C1 segment of cervical spinal cord (tissue), 14 donors: Measurements from ENCODE around the gene FXYD6.
A peak's percentile ranks its signal among the peaks of the same experiment; 100 is the strongest.

Experiments used
- DNase-seq, 14 donors: peaks; one replicate each; lab custom pipeline; 2025; lab: John Stamatoyannopoulos, UW

FXYD6 gene

DNA sequence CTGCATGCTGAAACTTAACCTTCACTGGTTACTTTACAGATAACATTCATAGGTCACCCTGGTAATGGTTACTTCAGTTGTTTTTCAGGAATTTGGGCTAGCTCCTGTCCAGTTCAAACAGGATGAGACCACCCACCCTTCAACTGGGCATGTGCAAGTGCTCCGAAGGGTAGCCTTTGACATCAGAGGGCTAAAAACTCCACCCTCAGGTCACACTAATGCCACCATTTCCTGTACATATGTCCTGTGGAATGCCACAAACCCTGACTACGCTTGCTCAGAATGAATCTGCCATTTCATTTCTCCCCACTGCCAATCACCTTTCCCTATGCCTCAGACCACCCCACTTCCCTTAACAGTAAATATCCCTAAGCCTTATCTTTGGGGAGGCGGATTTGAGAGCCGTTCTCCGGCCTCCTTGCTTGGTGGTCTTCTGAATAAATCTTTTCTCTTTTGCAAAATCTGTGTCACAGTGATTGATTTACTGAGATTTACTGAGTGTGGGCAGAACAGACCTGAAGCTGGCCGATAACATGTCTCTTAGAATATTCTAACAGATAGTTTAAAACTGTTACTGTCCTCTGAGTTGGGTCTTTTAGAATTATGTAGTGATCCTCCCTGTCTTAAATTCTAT is 26.6 kb downstream of the FXYD6 start:
- DNase-seq = no peak

DNA sequence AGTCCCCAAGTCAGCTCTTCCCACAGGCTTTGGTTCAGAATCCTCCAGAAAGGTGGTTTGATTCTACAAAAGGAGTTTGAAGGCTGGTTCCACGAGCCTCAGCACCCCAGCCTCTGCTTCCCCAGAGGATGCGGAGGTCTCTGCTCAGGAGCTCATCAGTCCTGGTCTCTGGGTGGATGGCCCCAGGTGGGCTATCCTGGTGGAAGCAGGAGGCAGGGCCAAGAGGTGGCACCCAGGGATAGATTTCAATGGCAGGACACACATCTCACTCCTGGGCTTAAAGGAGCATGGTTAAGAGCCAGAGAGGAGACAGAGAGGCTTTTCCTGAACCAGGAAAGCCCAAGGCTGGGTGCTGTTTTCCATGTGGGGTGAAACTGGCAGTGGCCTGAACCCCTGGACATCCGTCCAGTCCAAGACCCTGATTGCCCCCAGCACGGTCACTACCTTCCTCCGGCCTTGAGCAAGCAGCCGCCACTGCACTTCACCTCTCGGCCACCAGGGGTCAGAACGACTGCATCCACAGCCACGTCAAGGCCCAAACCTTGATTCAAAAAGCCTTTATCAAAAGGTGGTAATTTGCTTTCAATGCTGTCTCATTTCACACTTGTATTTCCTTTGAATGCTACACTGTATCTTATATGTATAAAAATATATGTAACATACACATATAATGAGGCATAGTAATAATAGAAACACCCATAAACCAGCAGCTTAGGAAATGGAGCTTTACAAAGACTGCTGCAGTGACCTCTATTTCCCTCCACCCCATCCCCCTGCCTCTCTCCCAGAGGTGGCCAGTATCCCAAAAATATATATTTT is 32.6 kb downstream of the FXYD6 start:
- DNase-seq = peak in 11 of 14 donors; percentile 23 to 77 (median 41)

DNA sequence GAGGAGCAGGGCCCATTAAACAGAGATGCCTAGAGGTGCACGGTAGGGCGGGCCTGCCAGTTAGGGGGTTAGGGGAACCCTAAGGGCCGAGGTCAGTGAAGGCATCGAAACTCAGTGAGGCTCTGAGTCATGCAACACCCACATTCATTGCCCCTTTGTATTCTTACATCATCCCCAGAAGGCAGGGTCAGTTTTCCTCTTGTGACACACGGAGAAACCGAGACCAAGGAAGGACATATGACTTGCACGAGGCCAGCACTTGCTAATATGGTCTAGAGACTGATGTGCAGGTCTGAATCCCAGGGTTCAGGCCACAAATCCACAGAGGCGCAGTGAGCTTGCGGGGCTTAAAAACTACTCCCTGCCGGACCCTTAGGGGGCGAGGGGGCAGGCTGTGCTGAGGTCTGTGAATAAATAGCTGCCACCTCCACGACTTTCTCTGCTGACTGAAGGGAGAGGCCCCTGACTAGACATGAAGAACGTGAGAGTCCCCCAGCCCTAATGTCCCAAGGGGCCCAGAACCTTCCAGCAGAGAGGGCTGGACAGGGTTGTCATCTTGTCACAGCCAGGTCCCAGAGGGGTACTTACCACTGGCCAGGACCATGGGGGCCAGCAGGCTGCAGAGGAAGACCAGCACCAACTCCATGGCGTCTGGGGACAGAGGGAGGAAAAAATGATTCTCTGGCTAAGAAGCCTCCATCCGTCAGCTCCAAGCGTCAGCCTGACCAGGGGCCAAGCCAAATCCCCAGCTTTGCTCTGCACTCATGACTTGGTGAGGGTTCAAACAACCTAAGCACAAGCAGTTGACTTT is 34.1 kb downstream of the FXYD6 start:
- peak in 1 of 14 donors; percentile 23 for DNase-seq

DNA sequence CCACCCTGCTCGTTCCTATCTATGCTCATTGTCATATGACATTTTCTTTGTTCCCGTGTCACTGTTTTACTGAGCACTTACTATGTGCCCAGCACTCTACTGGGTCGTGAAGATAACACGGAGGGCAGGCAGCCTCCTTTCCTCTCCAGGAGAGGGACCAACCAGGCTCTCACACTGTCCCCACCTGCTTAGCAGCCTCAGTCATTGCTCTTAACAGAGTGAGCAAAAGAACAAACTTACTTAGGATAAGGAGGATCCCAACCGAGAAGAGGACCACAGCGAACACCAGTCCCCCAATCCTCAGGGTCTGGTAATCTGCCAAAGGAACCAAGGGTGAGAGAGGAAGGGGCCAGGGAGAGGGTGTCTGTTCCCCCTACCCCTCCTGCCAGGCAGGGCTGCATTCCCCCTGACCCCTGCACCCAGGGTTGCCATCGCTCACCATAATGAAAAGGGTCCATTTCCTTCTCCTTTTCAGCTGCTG is 34.9 kb downstream of the FXYD6 start:
- no peak for DNase-seq

DNA sequence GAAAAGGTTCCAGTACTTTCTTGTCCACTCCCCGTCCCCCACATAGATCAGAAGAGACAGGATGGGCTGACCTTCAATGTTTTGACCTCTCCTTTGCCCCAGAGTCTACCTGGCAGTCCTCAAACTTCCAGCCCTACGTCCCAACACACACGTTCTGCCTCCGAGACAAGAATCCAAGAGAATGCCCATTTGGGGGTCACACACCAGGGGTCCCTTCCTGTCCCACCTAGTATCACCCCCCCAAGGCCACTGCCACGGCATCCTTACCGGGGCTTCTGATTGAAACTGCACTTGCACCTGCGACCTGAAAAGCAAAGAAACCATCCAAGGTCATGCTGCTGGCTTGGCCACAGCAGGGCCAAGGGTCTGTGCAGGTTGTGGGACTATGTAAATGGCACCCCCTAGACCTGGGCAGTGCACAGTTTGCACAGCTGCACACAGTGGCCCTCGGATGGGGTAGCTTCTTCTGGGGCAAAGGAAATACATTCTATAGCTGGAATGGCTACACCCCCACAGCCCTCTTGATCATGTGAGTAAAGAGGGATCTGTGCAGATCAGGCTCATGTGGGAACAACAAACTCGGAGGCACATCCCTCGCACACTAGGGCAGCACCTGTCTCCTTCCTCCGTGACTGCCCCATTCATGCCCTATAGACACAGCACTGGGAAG is 35.4 kb downstream of the FXYD6 start:
- no peak for DNase-seq

DNA sequence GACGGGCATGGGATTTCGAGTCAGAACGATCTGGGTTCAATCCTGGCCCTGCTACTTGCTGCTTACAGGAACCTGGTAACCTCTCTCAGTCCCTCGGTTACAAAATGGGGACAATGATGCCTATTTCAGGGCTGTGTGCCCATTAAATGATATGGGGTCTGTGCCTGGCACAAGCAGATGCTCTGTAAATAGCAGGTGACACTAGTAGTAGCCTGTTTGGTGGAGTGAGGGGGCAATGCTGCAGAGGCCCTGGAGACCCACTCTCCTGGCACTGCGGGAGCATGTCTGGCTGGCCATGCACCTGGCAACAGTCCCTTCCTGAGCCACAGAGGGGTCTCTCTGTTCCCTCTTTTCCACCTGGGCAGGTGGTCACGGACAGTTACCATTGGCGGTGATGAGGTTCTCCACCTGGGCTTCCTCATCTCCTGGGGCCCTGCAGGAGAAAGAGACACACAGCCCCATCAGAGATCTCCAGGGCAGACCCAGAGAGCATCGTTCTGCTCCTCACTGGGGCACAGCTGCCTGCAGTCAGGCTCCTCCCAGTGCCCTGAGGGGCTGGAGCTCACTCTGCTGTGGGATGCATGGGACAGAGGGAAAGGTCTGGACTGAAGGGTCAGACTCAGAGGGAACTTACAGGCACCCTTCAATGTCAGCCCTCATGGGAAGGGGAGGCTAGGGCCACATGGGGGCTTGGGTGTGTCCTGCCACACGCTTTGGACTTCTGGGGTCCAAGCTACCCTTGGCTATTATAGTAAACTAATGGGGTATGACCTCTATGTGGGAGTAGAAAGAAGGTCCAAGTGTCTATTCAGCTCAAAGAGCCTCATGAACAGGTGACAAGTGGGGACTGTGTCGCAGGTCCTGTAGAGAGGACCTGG is 36.3 kb downstream of the FXYD6 start:
- no peak for DNase-seq

DNA sequence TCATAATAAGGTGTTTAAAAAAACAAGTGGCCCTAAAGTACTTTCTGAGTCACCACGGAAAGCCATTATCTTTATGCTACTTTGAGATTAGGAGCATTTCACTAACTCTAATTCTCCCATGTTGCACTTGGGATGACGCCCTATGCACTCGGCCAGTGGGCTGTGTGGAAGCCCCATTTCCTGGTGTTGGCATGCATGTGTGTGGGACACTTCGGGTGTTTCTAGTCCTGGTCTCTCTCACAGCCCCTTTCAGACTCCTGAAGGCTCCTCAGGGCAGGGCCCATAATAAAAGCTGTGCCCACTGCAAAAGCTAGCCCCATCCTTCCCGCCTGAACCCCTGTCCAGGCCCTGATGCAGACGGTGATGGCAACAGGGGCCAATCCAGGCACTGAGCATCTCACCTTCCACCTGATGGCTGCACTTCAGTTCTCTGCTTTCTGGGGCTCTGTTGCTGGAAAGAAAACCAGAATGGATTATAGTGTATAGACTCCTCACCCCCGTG is 37.0 kb downstream of the FXYD6 start:
- no peak for DNase-seq

DNA sequence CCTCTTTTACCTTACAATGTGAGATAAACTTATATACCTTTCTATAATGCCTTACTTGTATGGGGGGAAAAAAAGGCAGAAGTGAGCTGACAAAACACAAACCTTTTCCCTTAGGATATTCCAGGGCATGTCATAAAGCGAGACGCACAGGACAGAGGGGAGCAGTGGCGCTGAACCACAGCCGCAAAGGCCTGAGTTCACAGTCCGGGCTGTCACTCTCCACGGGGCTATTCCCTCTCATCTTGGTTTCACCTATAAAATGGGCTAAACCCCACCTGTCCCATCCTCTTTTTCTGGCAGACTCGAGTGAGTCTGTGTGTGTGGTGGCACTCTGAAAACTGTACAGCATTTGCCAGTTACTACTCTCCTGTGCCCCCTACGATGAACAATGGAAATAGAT is 37.6 kb downstream of the FXYD6 start:
- no peak for DNase-seq

DNA sequence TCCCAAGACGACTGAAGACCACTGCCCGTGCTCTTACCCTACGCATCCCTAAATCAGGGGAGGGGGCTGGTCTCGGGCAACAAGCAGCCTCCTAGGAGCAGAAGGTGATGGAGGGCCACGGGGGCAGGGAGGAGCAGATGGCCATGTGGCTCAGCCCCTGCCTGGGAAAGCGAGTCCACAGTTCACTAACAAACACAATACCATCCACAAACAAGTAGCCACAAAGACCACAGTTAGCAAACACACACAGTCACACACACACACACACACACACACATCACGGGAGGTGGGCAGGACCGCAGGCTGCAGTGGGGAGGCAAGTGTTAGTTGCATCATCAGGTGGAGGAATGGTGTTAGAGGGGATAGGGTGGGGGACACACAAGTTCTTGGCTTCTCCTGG is 38.7 kb downstream of the FXYD6 start:
- no peak for DNase-seq

DNA sequence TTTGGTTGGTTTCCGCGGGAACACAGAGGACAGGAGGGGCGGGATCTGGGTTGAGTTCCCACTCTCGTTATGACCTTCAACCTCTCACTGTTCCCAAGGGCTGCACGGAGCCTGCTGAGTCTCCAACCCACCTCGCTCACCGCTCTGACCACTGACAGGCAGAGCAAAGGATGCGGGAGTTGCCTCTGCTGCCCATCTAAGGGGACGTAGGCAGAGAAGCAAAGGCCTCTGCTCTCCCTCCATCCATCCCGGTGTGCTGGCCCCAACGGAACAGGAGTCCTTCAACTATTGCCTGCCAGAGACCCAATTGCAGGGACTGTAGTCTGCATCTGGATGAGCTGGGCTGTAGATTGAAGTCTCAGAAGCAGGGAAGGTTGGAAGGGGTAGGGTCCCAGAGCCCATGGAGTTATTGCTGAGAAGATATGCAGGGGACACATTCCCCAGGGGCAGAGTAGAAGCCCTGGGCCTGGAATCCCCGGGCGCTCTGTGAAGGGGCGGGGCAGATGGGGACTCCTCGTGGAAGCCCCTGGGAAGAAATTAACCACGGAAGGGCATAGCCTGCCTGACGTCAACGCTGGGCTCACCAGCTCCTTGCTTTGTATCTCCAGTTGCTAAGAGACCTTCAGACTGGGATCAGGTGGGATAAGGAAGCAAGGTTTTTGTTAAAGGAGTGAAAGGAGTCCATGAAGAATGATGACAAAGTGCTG is 39.2 kb downstream of the FXYD6 start:
- no peak for DNase-seq

DNA sequence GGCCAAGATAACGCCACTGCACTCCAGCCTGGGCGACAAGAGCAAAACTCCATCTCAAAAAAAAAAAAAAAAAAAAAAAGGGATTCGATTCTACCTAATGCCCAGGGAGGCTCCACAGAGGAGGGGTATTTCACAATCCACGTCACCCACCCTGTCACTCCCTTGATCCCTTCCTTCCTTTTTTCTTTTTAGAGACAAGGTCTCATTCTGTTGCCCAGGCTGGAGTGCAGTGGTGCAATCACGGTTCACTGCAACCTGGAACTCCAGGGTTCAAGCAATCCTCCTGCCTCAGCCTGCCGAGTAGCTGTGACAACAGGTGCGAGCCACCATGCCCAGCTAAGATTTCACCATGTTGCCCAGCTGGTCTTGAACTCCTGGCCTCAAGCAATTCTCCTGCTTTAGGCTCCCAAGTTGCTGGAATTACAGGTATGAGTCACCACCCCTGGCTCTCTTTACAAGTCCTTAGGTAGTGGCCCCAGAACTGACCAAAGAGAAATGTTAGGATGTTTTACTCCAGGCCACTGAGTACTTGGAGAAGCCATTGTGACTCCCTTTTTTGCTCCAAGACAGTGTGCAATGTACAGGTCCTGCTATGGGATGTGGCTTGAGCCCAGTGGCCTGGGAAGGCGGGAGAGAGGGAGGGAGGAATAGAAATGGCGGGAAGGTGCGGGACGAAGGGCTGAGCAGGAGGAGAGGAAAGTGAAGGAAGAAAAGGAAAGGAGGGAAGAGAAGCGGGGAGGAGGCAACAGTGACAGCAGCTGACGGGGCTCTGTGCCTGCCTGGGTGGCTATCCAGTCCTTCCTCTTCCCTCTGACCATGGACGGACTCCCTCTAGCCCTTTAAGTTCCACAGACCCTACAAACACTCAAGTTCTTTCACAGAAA is 40.1 kb downstream of the FXYD6 start:
- DNase-seq = no peak

DNA sequence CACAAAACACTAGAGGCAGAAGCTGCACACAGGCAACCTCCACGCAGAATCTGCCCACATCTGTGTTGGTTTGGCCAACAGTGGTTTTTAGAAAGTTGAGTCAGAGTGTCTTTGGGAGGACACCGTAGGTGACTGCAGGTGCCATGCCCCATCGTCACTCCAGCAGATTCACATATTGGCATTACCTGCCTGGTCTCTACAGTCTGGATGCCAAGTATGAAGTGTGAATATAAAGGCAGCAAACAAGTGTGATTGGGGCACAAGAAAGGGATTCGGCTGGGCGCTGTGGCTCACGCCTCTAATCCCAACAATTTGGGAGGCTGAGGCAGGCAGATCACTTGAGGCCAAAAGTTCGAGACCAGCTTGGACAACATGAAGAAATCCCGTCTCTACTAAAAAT is 40.9 kb downstream of the FXYD6 start:
- DNase-seq = no peak

DNA sequence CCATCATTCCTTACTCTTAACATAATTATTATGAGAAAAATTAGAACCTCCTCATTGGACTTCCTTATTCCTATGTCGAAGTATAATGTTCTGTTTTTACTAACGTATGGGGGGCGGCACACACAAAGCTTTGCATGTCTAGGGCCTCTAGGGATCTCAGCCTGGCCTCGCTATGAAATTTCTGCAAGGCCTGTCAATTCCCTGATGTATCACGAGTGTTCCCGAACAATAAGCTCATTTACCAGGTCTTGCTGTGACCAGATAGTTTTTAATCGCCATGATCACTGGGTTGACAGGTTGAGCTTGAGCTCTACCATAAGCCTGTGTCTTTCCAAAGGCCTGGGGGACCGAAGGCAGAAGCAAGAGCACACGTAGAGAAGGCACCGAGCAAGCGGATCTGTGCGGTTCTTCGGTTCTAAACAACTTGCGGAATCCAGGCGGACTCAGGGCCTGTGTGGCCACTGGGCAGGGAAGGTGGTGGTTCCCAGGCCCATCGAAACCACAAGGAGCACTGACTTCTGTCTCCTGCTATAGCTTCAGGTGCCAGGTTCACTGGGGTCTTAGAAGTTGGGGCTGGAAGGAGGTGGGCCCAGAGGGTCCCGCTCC is 41.5 kb downstream of the FXYD6 start:
- no peak for DNase-seq

DNA sequence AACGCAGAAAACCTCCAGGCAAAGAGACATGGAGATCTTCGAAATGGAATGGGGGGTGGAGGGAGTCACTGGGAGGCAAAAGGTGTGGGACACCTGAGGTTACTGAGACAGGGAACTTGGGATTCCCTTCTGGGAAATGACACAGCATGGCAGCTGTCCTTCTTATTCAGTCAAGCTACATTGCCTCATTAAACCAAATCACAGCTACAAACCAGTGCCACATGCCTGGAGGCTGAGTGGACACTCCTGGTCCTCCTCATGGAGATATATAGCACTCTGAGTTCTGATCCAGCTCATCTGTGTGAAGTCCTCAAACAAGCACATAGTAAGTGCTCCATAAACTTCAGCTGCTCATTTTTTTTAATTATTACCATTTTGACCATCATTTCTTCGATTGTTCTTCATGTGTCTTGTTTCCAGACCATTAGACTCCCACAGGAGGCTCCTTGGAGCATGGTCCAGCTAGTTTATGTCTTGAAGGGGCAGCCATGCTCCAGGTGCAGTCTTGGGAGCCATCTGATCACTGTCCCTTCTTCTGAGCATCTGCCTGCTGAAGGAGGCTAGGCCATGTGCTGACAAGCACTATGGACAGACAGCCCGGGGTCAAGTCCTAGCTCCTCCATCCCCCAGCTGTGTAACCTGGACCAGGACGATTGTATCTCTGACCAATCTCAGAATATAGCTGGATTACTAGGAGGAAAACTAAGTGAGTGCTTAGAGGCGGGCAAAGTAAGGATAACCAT is 42.2 kb downstream of the FXYD6 start:
- no peak for DNase-seq

DNA sequence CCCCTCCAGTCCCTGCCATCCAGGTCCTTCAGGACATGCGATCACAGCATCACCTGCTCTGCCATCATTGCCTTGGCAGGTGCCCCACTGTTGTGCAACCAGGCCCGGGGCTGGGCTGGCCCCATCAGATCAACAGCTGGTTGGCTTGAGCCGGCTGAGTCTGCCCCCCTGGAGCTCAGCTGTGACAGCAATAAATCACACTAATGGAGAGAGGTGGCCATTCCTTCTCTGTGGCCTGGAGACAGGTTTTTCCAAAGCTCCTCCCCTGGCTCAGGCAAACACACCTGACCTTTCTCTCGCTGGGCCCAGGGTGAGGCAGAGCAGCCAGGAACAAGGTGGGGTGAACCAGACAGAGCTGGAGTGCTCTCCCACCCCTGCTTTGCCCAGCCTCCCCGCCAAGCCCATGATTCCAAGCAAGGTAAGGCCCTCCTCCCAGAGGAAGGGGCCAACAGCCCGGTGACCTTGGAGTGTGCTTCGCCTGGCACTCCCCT is 43.0 kb downstream of the FXYD6 start:
- no peak for DNase-seq

DNA sequence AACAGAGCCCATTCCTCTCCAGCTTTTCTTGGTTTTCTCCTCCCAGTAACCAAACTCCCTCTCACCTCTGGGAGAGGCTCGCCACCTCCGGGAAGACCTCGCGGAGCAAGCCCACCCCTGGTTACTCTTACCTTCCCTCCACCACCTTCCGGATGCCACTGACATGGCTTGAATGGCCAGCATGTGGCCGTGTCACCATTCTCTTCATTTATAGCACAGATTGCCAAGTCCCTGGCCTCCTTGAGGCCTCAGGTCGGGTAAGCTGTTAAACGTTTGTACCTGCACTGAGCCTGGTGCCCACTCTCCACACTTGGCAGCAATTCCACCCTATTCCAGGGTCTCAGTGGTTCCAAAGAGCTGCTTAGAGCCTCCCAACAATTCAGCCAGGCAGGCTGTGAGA is 43.9 kb downstream of the FXYD6 start:
- DNase-seq = no peak

DNA sequence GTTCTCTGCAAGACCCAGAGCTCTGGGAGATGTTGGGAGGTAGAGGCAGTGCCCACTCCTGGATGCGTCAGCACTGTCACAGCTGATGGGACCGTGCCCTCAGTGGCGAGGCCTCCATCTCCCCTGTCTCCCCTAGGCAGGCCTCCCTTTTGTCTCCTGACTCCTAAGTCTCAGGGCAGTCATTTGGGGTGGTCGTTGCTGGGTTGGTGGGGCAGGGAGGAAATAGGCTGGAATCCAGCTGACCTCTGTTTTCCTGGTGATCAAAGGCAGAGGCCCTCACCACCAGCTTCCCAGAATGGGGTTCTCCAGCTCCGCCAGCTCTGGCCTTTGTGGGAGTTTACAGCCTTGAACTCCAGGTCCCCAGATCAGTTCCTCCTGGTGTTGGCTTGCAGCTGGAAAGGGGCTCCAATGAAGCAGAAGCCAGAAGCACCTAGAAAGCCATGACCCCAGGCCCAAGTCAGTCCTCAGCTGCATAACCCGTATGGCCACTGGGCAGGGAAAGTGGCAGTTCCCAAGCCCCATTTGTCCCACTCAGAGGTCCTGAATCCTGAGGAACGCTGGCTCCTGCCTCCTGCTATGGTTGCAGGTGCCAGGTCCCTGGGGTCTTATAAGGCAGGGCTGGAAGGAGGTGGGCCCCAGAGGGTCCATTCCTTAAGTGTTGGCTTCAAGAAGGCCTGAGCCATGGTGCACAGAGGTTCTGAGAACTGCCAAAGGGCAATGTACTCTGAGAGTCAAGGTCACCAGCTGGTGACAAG is 44.6 kb downstream of the FXYD6 start:
- no peak for DNase-seq
